ENCODE results near the gene NXPH2.

GRCh38 chr2:138722316-138722715 lies 57.9 kb downstream of the NXPH2 start:
- TF ChIP-seq, protein P1, sequence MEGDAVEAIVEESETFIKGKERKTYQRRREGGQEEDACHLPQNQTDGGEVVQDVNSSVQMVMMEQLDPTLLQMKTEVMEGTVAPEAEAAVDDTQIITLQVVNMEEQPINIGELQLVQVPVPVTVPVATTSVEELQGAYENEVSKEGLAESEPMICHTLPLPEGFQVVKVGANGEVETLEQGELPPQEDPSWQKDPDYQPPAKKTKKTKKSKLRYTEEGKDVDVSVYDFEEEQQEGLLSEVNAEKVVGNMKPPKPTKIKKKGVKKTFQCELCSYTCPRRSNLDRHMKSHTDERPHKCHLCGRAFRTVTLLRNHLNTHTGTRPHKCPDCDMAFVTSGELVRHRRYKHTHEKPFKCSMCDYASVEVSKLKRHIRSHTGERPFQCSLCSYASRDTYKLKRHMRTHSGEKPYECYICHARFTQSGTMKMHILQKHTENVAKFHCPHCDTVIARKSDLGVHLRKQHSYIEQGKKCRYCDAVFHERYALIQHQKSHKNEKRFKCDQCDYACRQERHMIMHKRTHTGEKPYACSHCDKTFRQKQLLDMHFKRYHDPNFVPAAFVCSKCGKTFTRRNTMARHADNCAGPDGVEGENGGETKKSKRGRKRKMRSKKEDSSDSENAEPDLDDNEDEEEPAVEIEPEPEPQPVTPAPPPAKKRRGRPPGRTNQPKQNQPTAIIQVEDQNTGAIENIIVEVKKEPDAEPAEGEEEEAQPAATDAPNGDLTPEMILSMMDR (IDR thresholded peaks at IDR 0.05 in 4 of 5, conservative IDR thresholded peaks at IDR 0.05 in 1 of 5) = no peak
- no peak for TF ChIP-seq POLR2A (IDR thresholded peaks at IDR 0.05)

Data from gastrocnemius medialis (tissue), 4 donors.